Type B pancreatic cell (in vitro differentiated cells): Measurements from ENCODE around the gene CLN5. TPM values are rescaled to one million over a fixed set of nuclear protein-coding genes. Genes with fewer than 3 reads are reported as not detected.
A peak's percentile ranks its signal among the peaks of the same experiment; 100 is the strongest.

Experiments used
- DNase-seq: peaks from one replicate; pipeline ENCODE4 v3.0.0; 2021; ENCODE audit warnings: mixed read lengths; ENCODE audit not compliant: unreplicated experiment; ENCODE audit errors: extremely low spot score
- H3K27ac Mint-ChIP-seq: 2 replicates; pipeline ENCODE4 v1.8.0; 2021; ENCODE audit warnings: mild to moderate bottlenecking, mixed read lengths
- H3K27me3 Mint-ChIP-seq: 2 replicates; pipeline ENCODE4 v1.8.0; 2021; ENCODE audit warnings: mixed read lengths
- H3K36me3 Mint-ChIP-seq: 2 replicates; pipeline ENCODE4 v1.8.0; 2021; ENCODE audit warnings: mixed read lengths
- H3K4me1 Mint-ChIP-seq: one replicate; pipeline ENCODE4 v1.8.0; 2021; ENCODE audit warnings: mixed read lengths; ENCODE audit not compliant: unreplicated experiment
- H3K4me3 Mint-ChIP-seq: 2 replicates; pipeline ENCODE4 v1.8.0; 2021; ENCODE audit warnings: mild to moderate bottlenecking, mixed read lengths
- H3K9me3 Mint-ChIP-seq: 2 replicates; pipeline ENCODE4 v1.8.0; 2021; ENCODE audit warnings: mixed read lengths
- CTCF ChIP-seq: fragments of 200-600 bp; sonication (generic); conservative IDR thresholded peaks from 2 replicates; pipeline ENCODE4 v1.5.0; 2021; ENCODE audit warnings: antibody characterized with exemption, mild to moderate bottlenecking
- total RNA-seq: library from RNA; stranded (reverse); gene quantifications from 2 replicates; pipeline ENCODE4 v1.2.1, GENCODE V29; 2021; ENCODE audit warnings: low replicate concordance

The CLN5 gene
- total RNA-seq, 1 donor from 2014 or later, result 25.6 TPM

GRCh38 chr13:77026255-77026860, 34.5 kb downstream of the CLN5 start:
- peak; percentile 77 for DNase-seq
- peaks cover 49% of the 10 kb centered on the region for H3K4me1 Mint-ChIP-seq
- peak overlapping the region; percentile 96 for H3K27ac Mint-ChIP-seq
- no peaks in the 10 kb centered on the region for H3K9me3 Mint-ChIP-seq
- H3K4me3 Mint-ChIP-seq, result peak overlapping the region; percentile 98
- TF ChIP-seq CTCF, result no peak
- peaks cover 2% of the 10 kb centered on the region for H3K27me3 Mint-ChIP-seq
- peaks cover 7% of the 10 kb centered on the region for H3K36me3 Mint-ChIP-seq

GRCh38 chr13:77026861-77027621, 35.2 kb downstream of the CLN5 start, which contains the start of gene FBXL3:
TSS of gene FBXL3 (minus strand) at chr13:77027159. CDS start at chr13:77021860, 5,299 bp downstream.
- Mint-ChIP-seq H3K4me1 (peaks cover 49% of the 10 kb centered on the region), H3K36me3 (peaks cover 4% of the 10 kb centered on the region), H3K4me3 (peak within 1 kb of the TSS; percentile 98), H3K27me3 (peaks cover 2% of the 10 kb centered on the region), H3K27ac (peak within 1 kb of the TSS; percentile 98), H3K9me3 (no peaks in the 10 kb centered on the region)
- TF ChIP-seq CTCF, result no peak
- DNase-seq, result peak; percentile 88

- TF ChIP-seq CTCF, result no peak
- no peak for DNase-seq
- Mint-ChIP-seq H3K27ac (peak overlapping the region; percentile 98), H3K36me3 (peaks cover 4% of the 10 kb centered on the region), H3K4me1 (peaks cover 40% of the 10 kb centered on the region), H3K9me3 (no peaks in the 10 kb centered on the region), H3K4me3 (peak overlapping the region; percentile 98), H3K27me3 (peaks cover 2% of the 10 kb centered on the region)
Measured at GRCh38 chr13:77028202-77028601, 36.3 kb downstream of the CLN5 start.

GRCh38 chr13:77029436-77029835, 37.6 kb downstream of the CLN5 start:
- peak overlapping the region; percentile 48 for H3K4me3 Mint-ChIP-seq
- no peaks in the 10 kb centered on the region for H3K9me3 Mint-ChIP-seq
- peaks cover 28% of the 10 kb centered on the region for H3K4me1 Mint-ChIP-seq
- H3K27me3 Mint-ChIP-seq, result peaks cover 2% of the 10 kb centered on the region
- no peak for TF ChIP-seq CTCF
- H3K27ac Mint-ChIP-seq, result peak overlapping the region; percentile 20
- no peaks in the 10 kb centered on the region for H3K36me3 Mint-ChIP-seq
- DNase-seq, result no peak

- Mint-ChIP-seq H3K36me3 (no peaks in the 10 kb centered on the region), H3K4me3 (no peak overlapping the region), H3K27ac (no peak overlapping the region), H3K4me1 (peaks cover 13% of the 10 kb centered on the region), H3K9me3 (no peaks in the 10 kb centered on the region), H3K27me3 (peaks cover 2% of the 10 kb centered on the region)
- TF ChIP-seq CTCF, result no peak
- no peak for DNase-seq
Measured at GRCh38 chr13:77031656-77032243, 39.9 kb downstream of the CLN5 start.
